ENCODE results near the gene CARD8.

CARD8 gene

GRCh38 chr19:48206397-48207093 is 49.2 kb downstream of the CARD8 start:
- Histone ChIP-seq H4K8ac (ENCODE audit: low read depth, low read length) (no peak overlapping the region), H3K4me3 (ENCODE audit: low read depth, low read length) (no peak overlapping the region), H2AK5ac (ENCODE audit: low read length) (no peak overlapping the region), H3K36me3 (ENCODE audit: control insufficient read depth in 1 of 2, insufficient read depth in 2 of 2, low read length in 2 of 2) (peaks cover 0 to under 1% of the 10 kb centered on the region in 2 experiments), H3K9ac (ENCODE audit: low read length) (no peak overlapping the region), H3K4ac (ENCODE audit: low read depth, low read length) (no peak overlapping the region), H2BK120ac (ENCODE audit: insufficient read depth, low read length, poor library complexity) (no peak overlapping the region), H3K27me3 (ENCODE audit: insufficient read depth, low read length) (no peaks in the 10 kb centered on the region), H3K18ac (ENCODE audit: low read length) (no peak overlapping the region), H3K14ac (ENCODE audit: low read length) (no peak overlapping the region), H4K91ac (ENCODE audit: low read depth, low read length) (no peak overlapping the region), H2AFZ (ENCODE audit: insufficient read depth, low read length, poor library complexity) (no peak overlapping the region), H3K23ac (ENCODE audit: low read length) (no peak overlapping the region), H2BK5ac (ENCODE audit: low read depth, low read length, poor library complexity) (no peak overlapping the region), H3K9me3 (ENCODE audit: insufficient read depth, low read depth, low read length) (no peaks in the 10 kb centered on the region), H3K79me1 (ENCODE audit: low read length) (peaks cover 2% of the 10 kb centered on the region), H3K4me2 (ENCODE audit: low read length) (no peak overlapping the region), H4K12ac (ENCODE audit: low read depth, low read length) (no peak overlapping the region), H2BK12ac (ENCODE audit: low read length) (no peak overlapping the region), H3K79me2 (ENCODE audit: control insufficient read depth, insufficient read depth, low read length, poor library complexity) (peaks cover 4% of the 10 kb centered on the region), H3K27ac (ENCODE audit: low read depth, low read length) (no peak overlapping the region), H3K4me1 (ENCODE audit: control insufficient read depth in 1 of 2, insufficient read depth in 2 of 2, low read length in 2 of 2) (peaks cover 4 to 6% of the 10 kb centered on the region in 2 experiments)
- no peak for DNase-seq
- no CpG with 5 or more reads among the region's 9 CpGs for WGBS (ENCODE audit: extremely low coverage, insufficient coverage, insufficient read length)

- no peaks in the 10 kb centered on the region for H3K27me3 ChIP-seq (ENCODE audit: insufficient read depth, low read length)
- peak; percentile 98 for DNase-seq
- peak overlapping the region; percentile 64 for H3K14ac ChIP-seq (ENCODE audit: low read length)
- WGBS (ENCODE audit: extremely low coverage, insufficient coverage, insufficient read length) = no CpG with 5 or more reads among the region's 34 CpGs
- H3K18ac ChIP-seq (ENCODE audit: low read length) = peak overlapping the region; percentile 63
- no peak overlapping the region for H2BK12ac ChIP-seq (ENCODE audit: low read length)
- H3K4me2 ChIP-seq (ENCODE audit: low read length) = peak overlapping the region; percentile 99
- peak overlapping the region; percentile 27 for H4K91ac ChIP-seq (ENCODE audit: low read depth, low read length)
- H2BK120ac ChIP-seq (ENCODE audit: insufficient read depth, low read length, poor library complexity) = no peak overlapping the region
- no peak overlapping the region for H3K23ac ChIP-seq (ENCODE audit: low read length)
- H3K27ac ChIP-seq (ENCODE audit: low read depth, low read length) = peak overlapping the region; percentile 1
- H3K4me3 ChIP-seq (ENCODE audit: low read depth, low read length) = peak overlapping the region; percentile 79
- no peaks in the 10 kb centered on the region for H3K36me3 ChIP-seq (ENCODE audit: control insufficient read depth in 1 of 2, insufficient read depth in 2 of 2, low read length in 2 of 2)
- peak overlapping the region; percentile 88 for H2AFZ ChIP-seq (ENCODE audit: insufficient read depth, low read length, poor library complexity)
- H3K9me3 ChIP-seq (ENCODE audit: insufficient read depth, low read depth, low read length) = no peaks in the 10 kb centered on the region
- peaks cover 2% of the 10 kb centered on the region for H3K79me1 ChIP-seq (ENCODE audit: low read length)
- peak overlapping the region; percentile 90 for H4K8ac ChIP-seq (ENCODE audit: low read depth, low read length)
- no peak overlapping the region for H3K4ac ChIP-seq (ENCODE audit: low read depth, low read length)
- peak overlapping the region; percentile 84 for H3K9ac ChIP-seq (ENCODE audit: low read length)
- peak overlapping the region; percentile 58 for H4K12ac ChIP-seq (ENCODE audit: low read depth, low read length)
- peaks cover 4% of the 10 kb centered on the region for H3K79me2 ChIP-seq (ENCODE audit: control insufficient read depth, insufficient read depth, low read length, poor library complexity)
- no peak overlapping the region for H2AK5ac ChIP-seq (ENCODE audit: low read length)
- H2BK5ac ChIP-seq (ENCODE audit: low read depth, low read length, poor library complexity) = no peak overlapping the region
- peaks cover 4 to 6% of the 10 kb centered on the region in 2 experiments for H3K4me1 ChIP-seq (ENCODE audit: control insufficient read depth in 1 of 2, insufficient read depth in 2 of 2, low read length in 2 of 2)
These were observed 51.7 kb downstream of the CARD8 start for GRCh38 chr19:48203794-48204628.

DNA sequence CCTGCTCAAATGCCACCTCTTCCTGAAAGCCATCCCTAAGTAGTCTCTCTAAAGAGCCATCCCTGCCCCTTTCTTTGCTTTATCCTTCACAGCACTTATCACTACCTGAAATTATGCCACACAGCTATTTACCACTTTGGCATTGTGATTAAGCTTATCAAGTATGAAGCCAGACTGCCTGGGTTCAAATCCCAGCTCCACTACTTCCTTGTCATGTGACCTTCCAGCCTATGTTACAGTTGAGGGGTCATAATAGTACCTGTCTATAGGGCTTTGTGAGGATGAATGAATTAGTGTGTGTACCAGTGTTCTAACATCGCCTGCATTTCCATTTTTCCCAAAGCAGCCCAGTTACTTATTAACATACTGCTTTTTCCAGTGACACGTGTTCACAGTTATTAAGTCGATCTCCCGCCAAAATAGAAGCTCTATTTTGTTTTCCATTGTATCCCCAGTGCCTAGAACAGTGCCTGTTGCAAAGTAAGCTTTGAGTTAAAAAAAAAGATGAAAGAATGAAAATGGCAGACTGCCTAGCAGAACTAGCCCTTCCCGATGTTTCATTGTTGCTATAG is 52.4 kb downstream of the CARD8 start:
- Histone ChIP-seq H3K9me3 (ENCODE audit: insufficient read depth, low read depth, low read length) (no peaks in the 10 kb centered on the region), H3K4me2 (ENCODE audit: low read length) (peak overlapping the region; percentile 99), H3K4me1 (ENCODE audit: control insufficient read depth in 1 of 2, insufficient read depth in 2 of 2, low read length in 2 of 2) (peaks cover 4 to 6% of the 10 kb centered on the region in 2 experiments), H3K14ac (ENCODE audit: low read length) (no peak overlapping the region), H3K9ac (ENCODE audit: low read length) (no peak overlapping the region), H4K12ac (ENCODE audit: low read depth, low read length) (no peak overlapping the region), H3K79me1 (ENCODE audit: low read length) (peaks cover 2% of the 10 kb centered on the region), H3K4me3 (ENCODE audit: low read depth, low read length) (no peak overlapping the region), H3K27me3 (ENCODE audit: insufficient read depth, low read length) (no peaks in the 10 kb centered on the region), H3K79me2 (ENCODE audit: control insufficient read depth, insufficient read depth, low read length, poor library complexity) (peaks cover 4% of the 10 kb centered on the region), H3K27ac (ENCODE audit: low read depth, low read length) (peak overlapping the region; percentile 1), H3K23ac (ENCODE audit: low read length) (no peak overlapping the region), H2AK5ac (ENCODE audit: low read length) (no peak overlapping the region), H2BK120ac (ENCODE audit: insufficient read depth, low read length, poor library complexity) (no peak overlapping the region), H2BK12ac (ENCODE audit: low read length) (no peak overlapping the region), H4K8ac (ENCODE audit: low read depth, low read length) (peak overlapping the region; percentile 61), H3K4ac (ENCODE audit: low read depth, low read length) (no peak overlapping the region), H2BK5ac (ENCODE audit: low read depth, low read length, poor library complexity) (no peak overlapping the region), H2AFZ (ENCODE audit: insufficient read depth, low read length, poor library complexity) (no peak overlapping the region), H3K36me3 (ENCODE audit: control insufficient read depth in 1 of 2, insufficient read depth in 2 of 2, low read length in 2 of 2) (no peaks in the 10 kb centered on the region), H3K18ac (ENCODE audit: low read length) (no peak overlapping the region), H4K91ac (ENCODE audit: low read depth, low read length) (no peak overlapping the region)
- DNase-seq = no peak
- no CpG with 5 or more reads among the region's 5 CpGs for WGBS (ENCODE audit: extremely low coverage, insufficient coverage, insufficient read length)

DNA sequence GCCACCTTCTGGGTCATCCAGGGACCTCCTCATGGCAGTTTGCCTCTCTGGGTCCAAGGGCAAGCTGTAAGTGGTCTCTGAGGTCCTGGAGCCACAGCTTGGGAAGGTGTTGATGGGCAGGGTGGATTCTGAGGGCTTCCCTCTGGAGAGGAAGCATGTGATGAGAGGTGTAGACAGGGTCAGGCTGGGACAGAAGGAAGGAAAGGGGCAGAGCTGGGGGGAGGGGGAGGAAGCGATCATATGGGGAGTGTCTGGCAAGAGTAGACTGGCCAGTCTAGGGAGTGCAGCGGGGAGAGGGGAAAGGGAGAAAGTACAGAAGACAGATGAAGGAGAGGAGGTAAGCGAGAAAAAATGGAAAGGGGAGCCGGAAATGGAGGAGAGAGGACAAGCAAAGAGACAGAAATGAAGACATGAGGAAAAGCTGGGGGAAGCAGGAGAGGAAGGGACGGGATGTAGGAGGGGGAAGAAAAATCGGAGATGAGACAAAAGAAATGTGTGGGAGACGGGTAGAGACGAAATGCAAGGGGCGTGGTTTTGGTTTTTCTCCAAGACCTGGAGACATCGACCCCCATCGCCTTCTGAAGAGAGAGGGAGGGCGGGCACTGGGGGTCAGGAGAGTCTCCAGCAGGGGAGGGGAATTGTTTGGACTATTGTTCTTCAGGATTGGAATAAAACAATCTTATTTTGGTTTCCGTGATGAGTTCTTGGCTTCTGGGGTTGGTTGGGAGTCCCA is 58.6 kb downstream of the CARD8 start:
- H3K14ac ChIP-seq (ENCODE audit: low read length) = no peak overlapping the region
- H2BK12ac ChIP-seq (ENCODE audit: low read length) = no peak overlapping the region
- H3K79me1 ChIP-seq (ENCODE audit: low read length) = no peaks in the 10 kb centered on the region
- H3K18ac ChIP-seq (ENCODE audit: low read length) = no peak overlapping the region
- H3K79me2 ChIP-seq (ENCODE audit: control insufficient read depth, insufficient read depth, low read length, poor library complexity) = no peaks in the 10 kb centered on the region
- no peak overlapping the region for H3K4me2 ChIP-seq (ENCODE audit: low read length)
- H2AFZ ChIP-seq (ENCODE audit: insufficient read depth, low read length, poor library complexity) = no peak overlapping the region
- no peak for DNase-seq
- no peak overlapping the region for H2BK5ac ChIP-seq (ENCODE audit: low read depth, low read length, poor library complexity)
- no peak overlapping the region for H4K91ac ChIP-seq (ENCODE audit: low read depth, low read length)
- H3K4me3 ChIP-seq (ENCODE audit: low read depth, low read length) = no peak overlapping the region
- H3K9ac ChIP-seq (ENCODE audit: low read length) = no peak overlapping the region
- H4K8ac ChIP-seq (ENCODE audit: low read depth, low read length) = no peak overlapping the region
- no peak overlapping the region for H3K23ac ChIP-seq (ENCODE audit: low read length)
- no peaks in the 10 kb centered on the region for H3K9me3 ChIP-seq (ENCODE audit: insufficient read depth, low read depth, low read length)
- no peak overlapping the region for H2BK120ac ChIP-seq (ENCODE audit: insufficient read depth, low read length, poor library complexity)
- no peak overlapping the region for H3K27ac ChIP-seq (ENCODE audit: low read depth, low read length)
- H2AK5ac ChIP-seq (ENCODE audit: low read length) = no peak overlapping the region
- 100% methylated on average over 7 of the region's 13 CpGs for WGBS (ENCODE audit: extremely low coverage, insufficient coverage, insufficient read length)
- peaks cover 0 to 2% of the 10 kb centered on the region in 2 experiments for H3K36me3 ChIP-seq (ENCODE audit: control insufficient read depth in 1 of 2, insufficient read depth in 2 of 2, low read length in 2 of 2)
- H3K27me3 ChIP-seq (ENCODE audit: insufficient read depth, low read length) = no peaks in the 10 kb centered on the region
- no peak overlapping the region for H4K12ac ChIP-seq (ENCODE audit: low read depth, low read length)
- no peak overlapping the region for H3K4ac ChIP-seq (ENCODE audit: low read depth, low read length)
- no peaks in the 10 kb centered on the region for H3K4me1 ChIP-seq (ENCODE audit: control insufficient read depth in 1 of 2, insufficient read depth in 2 of 2, low read length in 2 of 2)
